ENCODE data around the gene GUCY1B1.

GRCh38 chr4:155734951-155735350, 23.9 kb upstream of the GUCY1B1 start:
- TF ChIP-seq CTCF (IDR thresholded peaks at IDR 0.05 in 8 of 11, conservative IDR thresholded peaks at IDR 0.05 in 3 of 11) (no peak), POLR2A (IDR thresholded peaks at IDR 0.05) (no peak)

Data from spleen (tissue), 7 donors.